Activated CD8-positive, alpha-beta memory T cell treated with anti-CD3 and anti-CD28 coated beads for 1 hour (primary cell): ENCODE data around the gene NOS1AP.
"Not testable (repeated sequence)": the region's sequence is repeated elsewhere in the genome, so short reads cannot be mapped to it uniquely, and the experiment has no call there.

Experiments
- DNase-seq, 2 donors: peaks; one replicate each; pipeline ENCODE4 v3.0.0-alpha.2; 2020; ENCODE audit warnings: low read depth in 1 of 2; ENCODE audit errors: extremely low read depth in 1 of 2

Gene NOS1AP

GRCh38 chr1:162069334-162070093, at the start of gene NOS1AP:
Gene NOS1AP (plus strand): TSS chr1:162069691. CDS start chr1:162070178, 487 bp downstream.
- DNase-seq, result peak; percentile 26 to 63

- DNase-seq, result no peak
Measured at GRCh38 chr1:162020150-162020549, 49.3 kb upstream of the NOS1AP start.

- DNase-seq, result no peak
Measured at GRCh38 chr1:162021124-162021523, 48.4 kb upstream of the NOS1AP start.

- DNase-seq, result no peak
Measured at GRCh38 chr1:162022626-162023025, 46.9 kb upstream of the NOS1AP start.

GRCh38 chr1:162023181-162023546, 46.3 kb upstream of the NOS1AP start:
- DNase-seq, result no peak

GRCh38 chr1:162023547-162024501, 45.7 kb upstream of the NOS1AP start, which contains the start of gene OLFML2B:
Gene OLFML2B (minus strand): TSS chr1:162023869. CDS start chr1:162023430, 439 bp downstream.
- peak in 1 of 2 donors; percentile 21 for DNase-seq

GRCh38 chr1:162025541-162025940, 44.0 kb upstream of the NOS1AP start:
- DNase-seq, result no peak

GRCh38 chr1:162026881-162027280, 42.6 kb upstream of the NOS1AP start:
- DNase-seq, result no peak

- DNase-seq, result no peak
Measured at GRCh38 chr1:162028726-162029125, 40.8 kb upstream of the NOS1AP start.

- no peak for DNase-seq
Measured at GRCh38 chr1:162029157-162029556, 40.3 kb upstream of the NOS1AP start.

GRCh38 chr1:162030759-162031280, 38.7 kb upstream of the NOS1AP start:
- no peak for DNase-seq

- no peak for DNase-seq
Measured at GRCh38 chr1:162033428-162033827, 36.1 kb upstream of the NOS1AP start.

GRCh38 chr1:162035241-162035640, 34.2 kb upstream of the NOS1AP start:
- DNase-seq, result no peak

GRCh38 chr1:162036163-162036562, 33.3 kb upstream of the NOS1AP start:
- no peak for DNase-seq

GRCh38 chr1:162038624-162039023, 30.9 kb upstream of the NOS1AP start:
- DNase-seq, result no peak

- DNase-seq, result no peak
Measured at GRCh38 chr1:162040001-162040400, 29.5 kb upstream of the NOS1AP start.

GRCh38 chr1:162040657-162041056, 28.8 kb upstream of the NOS1AP start:
- DNase-seq, result no peak

GRCh38 chr1:162042361-162042760, 27.1 kb upstream of the NOS1AP start:
- DNase-seq, result no peak

GRCh38 chr1:162046921-162047320, 22.6 kb upstream of the NOS1AP start:
- no peak for DNase-seq

- DNase-seq, result not testable (repeated sequence)
Measured at GRCh38 chr1:162053949-162054348, 15.5 kb upstream of the NOS1AP start.

- DNase-seq, result no peak
Measured at GRCh38 chr1:162055062-162055461, 14.4 kb upstream of the NOS1AP start.
